HCT116 (cell line): Measurements from ENCODE around the gene MED13L.

ENCODE experiments used
- CEBPB ChIP-seq: IDR thresholded peaks from 2 replicates; pipeline ENCODE4 v1.6.1; 2012; ENCODE audit warnings: low read depth
- CTCF ChIP-seq, 3 experiments: fragments of 200-600 bp in 1 of 3; sonication (generic) in 1 of 3; IDR thresholded peaks in 2 of 3; conservative IDR thresholded peaks in 1 of 3; 2 replicates each; pipeline ENCODE4 v1.5.1; 2012 to 2017; ENCODE audit warnings: low read depth in 2 of 3, low read length in 2 of 3, antibody characterized with exemption in 1 of 3, borderline replicate concordance in 1 of 3, control low read depth in 1 of 3, mild to moderate bottlenecking in 1 of 3, mixed read lengths in 1 of 3, mixed run types in 1 of 3, moderate library complexity in 1 of 3; ENCODE audit not compliant: insufficient read depth in 1 of 3
- EGR1 ChIP-seq: IDR thresholded peaks from 2 replicates; pipeline ENCODE4 v1.6.1; 2012; ENCODE audit warnings: low read depth
- EZH2 ChIP-seq: fragments of 200-600 bp; sonication (generic); IDR thresholded peaks from 2 replicates; pipeline ENCODE4 v1.6.1; 2017; ENCODE audit warnings: antibody characterized with exemption, mixed run types
- FOSL1 ChIP-seq: IDR thresholded peaks from 2 replicates; pipeline ENCODE4 v1.6.1; 2012; ENCODE audit warnings: low read depth
- POLR2A ChIP-seq: IDR thresholded peaks from 2 replicates; pipeline ENCODE4 v1.7.0; 2011; ENCODE audit warnings: borderline replicate concordance; ENCODE audit not compliant: insufficient read depth, insufficient read length; ENCODE audit errors: extremely low read depth
- POLR2AphosphoS5 ChIP-seq: IDR thresholded peaks from 2 replicates; pipeline ENCODE4 v1.6.1; 2011; ENCODE audit warnings: mild to moderate bottlenecking, low read depth, low read length, moderate library complexity
- REST ChIP-seq: IDR thresholded peaks from 2 replicates; pipeline ENCODE4 v1.6.1; 2012; ENCODE audit warnings: low read depth
- YY1 ChIP-seq: IDR thresholded peaks from 2 replicates; pipeline ENCODE4 v1.6.1; 2011; ENCODE audit warnings: low read length, low read depth, moderate library complexity, mild to moderate bottlenecking; ENCODE audit not compliant: insufficient replicate concordance; ENCODE audit errors: extremely low read depth
- ZNF274 ChIP-seq: fragments of 200-500 bp; sonication (Bioruptor generic); IDR thresholded peaks from 2 replicates; pipeline ENCODE4 v1.6.1; 2014; ENCODE audit warnings: mild to moderate bottlenecking, low read depth, low read length, inconsistent platforms

- TF ChIP-seq POLR2A (no peak), CTCF (IDR thresholded peaks at IDR 0.05 in 2 of 3, conservative IDR thresholded peaks at IDR 0.05 in 1 of 3; ENCODE audit: borderline replicate concordance in 1 of 3, insufficient read depth in 1 of 3, low read depth in 2 of 3, low read length in 2 of 3) (no peak), ZNF274 (no peak), REST (no peak), EZH2 (no peak), EGR1 (no peak), CEBPB (no peak), YY1 (no peak), FOSL1 (no peak), POLR2AphosphoS5 (no peak)
These were observed 143.8 kb downstream of the MED13L start for GRCh38 chr12:116133636-116134214.
